Transverse colon (tissue), 4 donors: ENCODE data around the gene GCDH.

Source experiments
- CTCF ChIP-seq, 5 experiments: fragments of 200-600 bp in 3 of 5; fragments of 450-650 bp in 2 of 5; sonication (generic) in 3 of 5; IDR thresholded peaks; 1 replicate in 2 of 5; 2 replicates in 3 of 5; pipeline ENCODE4 v1.5.1; 2016 to 2017; ENCODE audit warnings: antibody characterized with exemption in 5 of 5, inconsistent platforms in 3 of 5, mild to moderate bottlenecking in 2 of 5, moderate library complexity in 1 of 5
- EP300 ChIP-seq: sonication (generic); formaldehyde crosslinking; IDR thresholded peaks from one replicate; pipeline ENCODE4 v1.6.1; 2017; ENCODE audit warnings: antibody characterized with exemption, low read depth
- POLR2A ChIP-seq: fragments of 450-650 bp; IDR thresholded peaks from one replicate; pipeline ENCODE4 v1.6.1; 2016; ENCODE audit warnings: antibody characterized with exemption, mild to moderate bottlenecking, moderate library complexity
- POLR2AphosphoS5 ChIP-seq, 3 donors: sonication (generic); formaldehyde crosslinking; IDR thresholded peaks; one replicate each; pipeline ENCODE4 v1.6.1; 2016; ENCODE audit warnings: antibody characterized with exemption in 3 of 3

- TF ChIP-seq CTCF (IDR thresholded peaks at IDR 0.05) (no peak), POLR2A (no peak), EP300 (no peak), POLR2AphosphoS5 (IDR thresholded peaks at IDR 0.05) (no peak)
Observed at GRCh38 chr19:12882589-12882988, 8.4 kb upstream of the GCDH start.
